GDM1 (cell line): Measurements from ENCODE around the gene TMEM201.
A peak's percentile ranks its signal among the peaks of the same experiment; 100 is the strongest.
"Not testable (repeated sequence)": the region's sequence is repeated elsewhere in the genome, so short reads cannot be mapped to it uniquely, and the experiment has no call there.

ENCODE experiments used
- DNase-seq: peaks from one replicate; lab custom pipeline; 2025; lab: John Stamatoyannopoulos, UW

TMEM201 gene

GRCh38 chr1:9621032-9621431 is 32.3 kb downstream of the TMEM201 start:
- DNase-seq = no peak

GRCh38 chr1:9624081-9624480 is 35.4 kb downstream of the TMEM201 start:
- DNase-seq = no peak

GRCh38 chr1:9625030-9625429 is 36.3 kb downstream of the TMEM201 start:
- not testable (repeated sequence) for DNase-seq

GRCh38 chr1:9626201-9626608 is 37.5 kb downstream of the TMEM201 start:
- no peak for DNase-seq

GRCh38 chr1:9628541-9629444 is 40.1 kb downstream of the TMEM201 start:
- no peak for DNase-seq

- DNase-seq = peak; percentile 78
Observed at GRCh38 chr1:9629445-9630201, 40.9 kb downstream of the TMEM201 start.

GRCh38 chr1:9630331-9631111 is 41.8 kb downstream of the TMEM201 start:
- DNase-seq = no peak

GRCh38 chr1:9631613-9632012 is 42.9 kb downstream of the TMEM201 start:
- DNase-seq = no peak

- no peak for DNase-seq
Observed at GRCh38 chr1:9633493-9633892, 44.8 kb downstream of the TMEM201 start.

- DNase-seq = no peak
Observed at GRCh38 chr1:9634582-9634981, 45.9 kb downstream of the TMEM201 start.

- DNase-seq = no peak
Observed at GRCh38 chr1:9639227-9639626, 50.5 kb downstream of the TMEM201 start.

- DNase-seq = no peak
Observed at GRCh38 chr1:9643351-9644256, 54.9 kb downstream of the TMEM201 start.

GRCh38 chr1:9646037-9646436 is 57.3 kb downstream of the TMEM201 start:
- no peak for DNase-seq

GRCh38 chr1:9648171-9648570 is 59.5 kb downstream of the TMEM201 start:
- no peak for DNase-seq

- no peak for DNase-seq
Observed at GRCh38 chr1:9649769-9650168, 61.1 kb downstream of the TMEM201 start.

- DNase-seq = no peak
Observed at GRCh38 chr1:9651220-9651564, 62.5 kb downstream of the TMEM201 start.

GRCh38 chr1:9651565-9652378 is 63.1 kb downstream of the TMEM201 start, which contains the start of gene PIK3CD:
PIK3CD (plus strand) TSS chr1:9651731; CDS start chr1:9710456, 58,725 bp downstream.
- DNase-seq = peak; percentile 51

GRCh38 chr1:9652379-9653209 is 63.9 kb downstream of the TMEM201 start:
- DNase-seq = no peak

GRCh38 chr1:9653210-9653490 is 64.4 kb downstream of the TMEM201 start:
- DNase-seq = no peak
